ENCODE results near the gene SCYL1. TPM values are rescaled to one million over a fixed set of nuclear protein-coding genes. Genes with fewer than 3 reads are reported as not detected.

The SCYL1 gene
- total and polyA plus RNA-seq, 2 of the 4 experiments (the other 2 are of a cell fraction) = 96.4 to 150 TPM

DNA sequence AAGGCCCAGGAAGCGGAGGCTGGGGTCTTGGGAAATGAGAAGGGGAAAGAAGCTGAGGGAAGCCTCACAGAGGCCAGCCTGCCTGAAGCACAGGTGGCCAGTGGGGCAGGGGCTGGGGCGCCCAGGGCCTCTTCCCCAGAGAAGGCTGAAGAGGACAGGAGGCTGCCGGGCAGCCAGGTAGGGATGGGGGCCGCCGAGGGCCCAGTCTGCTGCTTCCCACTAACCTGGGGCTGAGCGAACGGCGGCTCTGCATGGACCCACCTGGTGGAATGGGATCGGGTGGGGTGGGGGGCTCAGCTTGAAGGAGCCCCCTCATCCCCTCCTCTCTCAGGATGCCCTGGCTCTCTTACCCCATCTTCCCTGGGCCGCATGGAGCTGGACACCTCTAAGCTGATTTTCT lies 58.7 kb downstream of the SCYL1 start:
- Histone ChIP-seq H3K23ac (ENCODE audit: low read depth, low read length) (no peak overlapping the region), H3K4me1 (ENCODE audit: control insufficient read depth, insufficient read depth, low read length) (peaks cover 4% of the 10 kb centered on the region), H3K4ac (ENCODE audit: low read depth, low read length) (no peak overlapping the region), H2BK20ac (ENCODE audit: low read depth, low read length) (no peak overlapping the region), H3K4me3 (ENCODE audit: insufficient read depth, low read depth, low read length) (no peak overlapping the region), H2AK9ac (replicated peaks; ENCODE audit: low read depth, low read length, poor library complexity) (no peak overlapping the region), H2BK120ac (ENCODE audit: low read depth, low read length) (no peak overlapping the region), H2BK5ac (ENCODE audit: low read depth, low read length, poor library complexity, severe bottlenecking) (no peak overlapping the region), H3K9me3 (ENCODE audit: control insufficient read depth, insufficient read depth, low read length) (no peaks in the 10 kb centered on the region), H3K14ac (replicated peaks; ENCODE audit: low read depth, low read length) (no peak overlapping the region), H4K20me1 (ENCODE audit: insufficient read depth, low read length) (0 out of 2 replicates have a peak, but pooled peaks cover 4% of the 10 kb centered on the region), H3K79me1 (ENCODE audit: low read depth in 1 of 2, low read length in 2 of 2) (peaks cover 0 to 26% of the 10 kb centered on the region in 2 experiments; a peak in 3 of 4 replicates), H3K18ac (ENCODE audit: low read depth, low read length) (no peak overlapping the region), H3K27me3 (ENCODE audit: control insufficient read depth, insufficient read depth, low read length) (no peaks in the 10 kb centered on the region), H2AFZ (replicated peaks; ENCODE audit: low read length, poor library complexity) (no peak overlapping the region), H3K9ac (ENCODE audit: low read depth, low read length) (no peak overlapping the region), H3K36me3 (ENCODE audit: control insufficient read depth, insufficient read depth, low read length) (peaks cover 50% of the 10 kb centered on the region), H3K9me1 (ENCODE audit: insufficient read depth, low read length) (no peaks in the 10 kb centered on the region), H3K4me2 (ENCODE audit: low read depth, low read length) (no peak overlapping the region), H3K27ac (ENCODE audit: insufficient read depth, low read length) (no peak overlapping the region), H4K91ac (ENCODE audit: insufficient read depth, low read depth, low read length) (no peak overlapping the region), H2AK5ac (ENCODE audit: low read depth, low read length) (no peak overlapping the region), H4K5ac (ENCODE audit: low read depth, low read length) (no peak overlapping the region), H3K56ac (ENCODE audit: extremely low read depth, insufficient read depth, low read length) (no peak overlapping the region), H4K8ac (ENCODE audit: low read depth in 2 of 2, low read length in 2 of 2) (no peak overlapping the region), H2BK15ac (ENCODE audit: low read depth, low read length) (no peak overlapping the region)
- DNase-seq = no peak
- intact Hi-C loops (cut with micrococcal nuclease) = no loop called here
- WGBS, 2 experiments (ENCODE audit: extremely low coverage in 2 of 2, insufficient read length in 1 of 2) = 60% methylated on average over 2 of the region's 10 CpGs; no CpG with 5 or more reads in 1 of the 2 experiments
- ChIA-PET POLR2A (ENCODE audit: unreplicated experiment) (no interaction called here), CTCF (interaction anchor here (1.4 kb wide), 1 partner anchor 11 kb away, joined by 4 read pairs; no protein-coding TSS in a partner anchor)
- dilution Hi-C loops (cut with HindIII; ENCODE audit: low sequenced_read_pairs, unreplicated experiment) = no loop called here
- TF ChIP-seq BHLHE40 (IDR thresholded peaks at IDR 0.05; ENCODE audit: low read depth, low read length) = no peak
- TF ChIP-seq MXI1 (IDR thresholded peaks at IDR 0.05; ENCODE audit: borderline replicate concordance, low read depth, low read length) = no peak
- TF ChIP-seq NFE2L2 (IDR thresholded peaks at IDR 0.05; ENCODE audit: low read depth, low read length) = no peak
- TF ChIP-seq RCOR1 (IDR thresholded peaks at IDR 0.05; ENCODE audit: insufficient replicate concordance, low read length) = no peak
- TF ChIP-seq, protein P1, sequence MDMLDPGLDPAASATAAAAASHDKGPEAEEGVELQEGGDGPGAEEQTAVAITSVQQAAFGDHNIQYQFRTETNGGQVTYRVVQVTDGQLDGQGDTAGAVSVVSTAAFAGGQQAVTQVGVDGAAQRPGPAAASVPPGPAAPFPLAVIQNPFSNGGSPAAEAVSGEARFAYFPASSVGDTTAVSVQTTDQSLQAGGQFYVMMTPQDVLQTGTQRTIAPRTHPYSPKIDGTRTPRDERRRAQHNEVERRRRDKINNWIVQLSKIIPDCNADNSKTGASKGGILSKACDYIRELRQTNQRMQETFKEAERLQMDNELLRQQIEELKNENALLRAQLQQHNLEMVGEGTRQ (IDR thresholded peaks at IDR 0.05; ENCODE audit: low read depth, low read length) = no peak
- TF ChIP-seq, protein P2, sequence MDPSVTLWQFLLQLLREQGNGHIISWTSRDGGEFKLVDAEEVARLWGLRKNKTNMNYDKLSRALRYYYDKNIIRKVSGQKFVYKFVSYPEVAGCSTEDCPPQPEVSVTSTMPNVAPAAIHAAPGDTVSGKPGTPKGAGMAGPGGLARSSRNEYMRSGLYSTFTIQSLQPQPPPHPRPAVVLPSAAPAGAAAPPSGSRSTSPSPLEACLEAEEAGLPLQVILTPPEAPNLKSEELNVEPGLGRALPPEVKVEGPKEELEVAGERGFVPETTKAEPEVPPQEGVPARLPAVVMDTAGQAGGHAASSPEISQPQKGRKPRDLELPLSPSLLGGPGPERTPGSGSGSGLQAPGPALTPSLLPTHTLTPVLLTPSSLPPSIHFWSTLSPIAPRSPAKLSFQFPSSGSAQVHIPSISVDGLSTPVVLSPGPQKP (IDR thresholded peaks at IDR 0.05; ENCODE audit: borderline replicate concordance, low read depth, low read length) = no peak
- TF ChIP-seq, protein P3, sequence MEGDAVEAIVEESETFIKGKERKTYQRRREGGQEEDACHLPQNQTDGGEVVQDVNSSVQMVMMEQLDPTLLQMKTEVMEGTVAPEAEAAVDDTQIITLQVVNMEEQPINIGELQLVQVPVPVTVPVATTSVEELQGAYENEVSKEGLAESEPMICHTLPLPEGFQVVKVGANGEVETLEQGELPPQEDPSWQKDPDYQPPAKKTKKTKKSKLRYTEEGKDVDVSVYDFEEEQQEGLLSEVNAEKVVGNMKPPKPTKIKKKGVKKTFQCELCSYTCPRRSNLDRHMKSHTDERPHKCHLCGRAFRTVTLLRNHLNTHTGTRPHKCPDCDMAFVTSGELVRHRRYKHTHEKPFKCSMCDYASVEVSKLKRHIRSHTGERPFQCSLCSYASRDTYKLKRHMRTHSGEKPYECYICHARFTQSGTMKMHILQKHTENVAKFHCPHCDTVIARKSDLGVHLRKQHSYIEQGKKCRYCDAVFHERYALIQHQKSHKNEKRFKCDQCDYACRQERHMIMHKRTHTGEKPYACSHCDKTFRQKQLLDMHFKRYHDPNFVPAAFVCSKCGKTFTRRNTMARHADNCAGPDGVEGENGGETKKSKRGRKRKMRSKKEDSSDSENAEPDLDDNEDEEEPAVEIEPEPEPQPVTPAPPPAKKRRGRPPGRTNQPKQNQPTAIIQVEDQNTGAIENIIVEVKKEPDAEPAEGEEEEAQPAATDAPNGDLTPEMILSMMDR (conservative IDR thresholded peaks at IDR 0.05; ENCODE audit: low read depth, low read length) = no peak
- no peak for TF ChIP-seq CHD1 (IDR thresholded peaks at IDR 0.05; ENCODE audit: low read depth, low read length)
- TF ChIP-seq MAFK (IDR thresholded peaks at IDR 0.05; ENCODE audit: low read depth, low read length) = no peak
- TF ChIP-seq MAZ (IDR thresholded peaks at IDR 0.05; ENCODE audit: borderline replicate concordance, low read depth, low read length) = no peak
- TF ChIP-seq RFX5 (IDR thresholded peaks at IDR 0.05; ENCODE audit: low read depth, low read length) = no peak
- no peak for TF ChIP-seq POLR2A (IDR thresholded peaks at IDR 0.05; ENCODE audit: low read depth, low read length)
- TF ChIP-seq CEBPB (IDR thresholded peaks at IDR 0.05; ENCODE audit: low read depth, low read length) = no peak
- no peak for TF ChIP-seq RAD21 (IDR thresholded peaks at IDR 0.05; ENCODE audit: low read length)
- no peak for TF ChIP-seq FOS (IDR thresholded peaks at IDR 0.05; ENCODE audit: low read depth, low read length)
- no peak for TF ChIP-seq SMC3 (IDR thresholded peaks at IDR 0.05; ENCODE audit: low read depth, low read length)
- no peak for ATAC-seq (ENCODE audit: low read depth)
- no TSS peak for BruUV-seq (replicated peaks)
- in situ Hi-C loops (cut with MboI; ENCODE audit: low sequenced_read_pairs) = no loop called here

All from IMR-90 (cell line).